ENCODE data around the gene WDFY2. TPM values are rescaled to one million over a fixed set of nuclear protein-coding genes. Genes with fewer than 3 reads are reported as not detected.

Gene WDFY2
- total and polyA plus RNA-seq, 5 experiments from 2014 or later = 3.8 to 24.8 (median 4.4) TPM

- H3K27me3 Mint-ChIP-seq = no peaks in the 10 kb centered on the region
- peaks cover 0 to 5% (median 3%) of the 10 kb centered on the region in 4 donors for H3K4me1 Mint-ChIP-seq
- H3K9me3 Mint-ChIP-seq = no peaks in the 10 kb centered on the region
- DNase-seq = no peak
- POLR2A ChIA-PET = interaction anchor here (1.3 kb wide), 1 partner anchor 16 kb away, joined by 3 read pairs; no protein-coding TSS in a partner anchor
- H3K36me3 Mint-ChIP-seq = peaks cover 0 to 8% (median 7%) of the 10 kb centered on the region in 3 donors
- ATAC-seq = peak in 1 of 2 donors; percentile 53
- peak overlapping the region in 4 of 10 donors; percentile 2 to 80 (median 47) for H3K27ac Mint-ChIP-seq
- H3K4me3 Mint-ChIP-seq = peak overlapping the region in 1 of 10 donors; percentile 41
Measured at GRCh38 chr13:51781246-51782022, 197.2 kb downstream of the WDFY2 start.

GRCh38 chr13:51782026-51782710 is 197.9 kb downstream of the WDFY2 start:
- Mint-ChIP-seq H3K4me1 (peaks cover 2 to 11% (median 4%) of the 10 kb centered on the region in 4 donors), H3K4me3 (no peak overlapping the region), H3K9me3 (no peaks in the 10 kb centered on the region), H3K27me3 (no peaks in the 10 kb centered on the region), H3K27ac (peak overlapping the region in 1 of 10 donors; percentile 77), H3K36me3 (peaks cover 0 to 12% (median 9%) of the 10 kb centered on the region in 3 donors)
- POLR2A ChIA-PET = interaction anchor here (1.3 kb wide), 1 partner anchor 17 kb away, joined by 3 read pairs; no protein-coding TSS in a partner anchor
- DNase-seq (no peak), ATAC-seq (no peak)

GRCh38 chr13:51783428-51784094 is 199.3 kb downstream of the WDFY2 start:
- DNase-seq (no peak), ATAC-seq (no peak)
- no peaks in the 10 kb centered on the region for H3K27me3 Mint-ChIP-seq
- H3K36me3 Mint-ChIP-seq = peaks cover 0 to 14% (median 10%) of the 10 kb centered on the region in 3 donors
- H3K27ac Mint-ChIP-seq = peak overlapping the region in 1 of 10 donors; percentile 18
- H3K9me3 Mint-ChIP-seq = no peaks in the 10 kb centered on the region
- POLR2A ChIA-PET = no interaction called here
- H3K4me1 Mint-ChIP-seq = peaks cover 2 to 12% (median 4%) of the 10 kb centered on the region in 4 donors
- no peak overlapping the region for H3K4me3 Mint-ChIP-seq

- DNase-seq (no peak), ATAC-seq (no peak)
- Mint-ChIP-seq H3K4me3 (no peak overlapping the region), H3K27ac (peak overlapping the region in 1 of 10 donors; percentile 1), H3K9me3 (no peaks in the 10 kb centered on the region), H3K27me3 (no peaks in the 10 kb centered on the region), H3K36me3 (peaks cover 0 to 16% (median 14%) of the 10 kb centered on the region in 3 donors), H3K4me1 (peaks cover 2 to 12% (median 5%) of the 10 kb centered on the region in 4 donors)
- POLR2A ChIA-PET = no interaction called here
Measured at GRCh38 chr13:51784097-51784496, 199.8 kb downstream of the WDFY2 start.

- H3K27ac Mint-ChIP-seq = no peak overlapping the region
- ATAC-seq = no peak
Measured at GRCh38 chr13:51785712-51786424, 201.6 kb downstream of the WDFY2 start.

GRCh38 chr13:51786425-51787265 is 202.4 kb downstream of the WDFY2 start:
- H3K9me3 Mint-ChIP-seq = no peaks in the 10 kb centered on the region
- POLR2A ChIA-PET = interaction anchor here (0.7 kb wide), 1 partner anchor 14 kb away, joined by 3 read pairs; no protein-coding TSS in a partner anchor
- DNase-seq = no peak
- no peak for ATAC-seq
- no peak overlapping the region for H3K27ac Mint-ChIP-seq
- H3K36me3 Mint-ChIP-seq = peaks cover 0 to 32% (median 23%) of the 10 kb centered on the region in 3 donors
- H3K4me1 Mint-ChIP-seq = peaks cover 2 to 12% (median 5%) of the 10 kb centered on the region in 4 donors
- no peaks in the 10 kb centered on the region for H3K27me3 Mint-ChIP-seq
- H3K4me3 Mint-ChIP-seq = no peak overlapping the region

More at GRCh38 chr13:51785712-51786424, 201.6 kb downstream of the WDFY2 start:
- H3K36me3 Mint-ChIP-seq = peaks cover 0 to 28% (median 21%) of the 10 kb centered on the region in 3 donors
- H3K4me3 Mint-ChIP-seq = no peak overlapping the region
- POLR2A ChIA-PET = interaction anchor here (0.7 kb wide), 1 partner anchor 15 kb away, joined by 3 read pairs; no protein-coding TSS in a partner anchor
- H3K9me3 Mint-ChIP-seq = no peaks in the 10 kb centered on the region
- H3K27me3 Mint-ChIP-seq = no peaks in the 10 kb centered on the region
- peaks cover 2 to 12% (median 5%) of the 10 kb centered on the region in 4 donors for H3K4me1 Mint-ChIP-seq
- DNase-seq = no peak

- Mint-ChIP-seq H3K9me3 (no peaks in the 10 kb centered on the region), H3K27me3 (no peaks in the 10 kb centered on the region), H3K4me3 (peak overlapping the region in 1 of 10 donors; percentile 26), H3K36me3 (peaks cover 0 to 61% (median 26%) of the 10 kb centered on the region in 3 donors), H3K27ac (peak overlapping the region in 4 of 10 donors; percentile 9 to 71 (median 52)), H3K4me1 (peaks cover 9 to 35% (median 21%) of the 10 kb centered on the region in 4 donors)
- peak in 1 of 2 donors; percentile 24 for ATAC-seq
- DNase-seq = no peak
- POLR2A ChIA-PET = no interaction called here
Measured at GRCh38 chr13:51793570-51794271, 209.5 kb downstream of the WDFY2 start.

- DNase-seq (no peak), ATAC-seq (no peak)
- no peak overlapping the region for H3K4me3 Mint-ChIP-seq
- no peaks in the 10 kb centered on the region for H3K9me3 Mint-ChIP-seq
- POLR2A ChIA-PET = interaction anchor here (1.0 to 9.2 kb wide), 2 partner anchors 8 to 343 kb away, joined by 4 to 106 read pairs; partner anchors contain the start of gene INTS6
- peak overlapping the region in 1 of 10 donors; percentile 20 for H3K27ac Mint-ChIP-seq
- H3K36me3 Mint-ChIP-seq = peaks cover 0 to 49% (median 19%) of the 10 kb centered on the region in 3 donors
- no peaks in the 10 kb centered on the region for H3K27me3 Mint-ChIP-seq
- H3K4me1 Mint-ChIP-seq = peaks cover 7 to 35% (median 24%) of the 10 kb centered on the region in 4 donors
Measured at GRCh38 chr13:51794964-51795363, 210.7 kb downstream of the WDFY2 start.

GRCh38 chr13:51795419-51795818 is 211.2 kb downstream of the WDFY2 start:
- H3K27ac Mint-ChIP-seq = peak overlapping the region in 3 of 10 donors; percentile 20 to 61 (median 20)
- H3K4me1 Mint-ChIP-seq = peaks cover 7 to 38% (median 25%) of the 10 kb centered on the region in 4 donors
- H3K36me3 Mint-ChIP-seq = peaks cover 0 to 46% (median 17%) of the 10 kb centered on the region in 3 donors

GRCh38 chr13:51796546-51796945 is 212.3 kb downstream of the WDFY2 start:
- Mint-ChIP-seq H3K36me3 (peaks cover 0 to 38% (median 16%) of the 10 kb centered on the region in 3 donors), H3K27me3 (no peaks in the 10 kb centered on the region), H3K4me1 (peaks cover 6 to 44% (median 28%) of the 10 kb centered on the region in 4 donors), H3K4me3 (no peak overlapping the region), H3K9me3 (no peaks in the 10 kb centered on the region), H3K27ac (peak overlapping the region in 1 of 10 donors; percentile 77)
- DNase-seq (no peak), ATAC-seq (no peak)
- POLR2A ChIA-PET = interaction anchor here (9.2 kb wide), 1 partner anchor 344 kb away, joined by 106 read pairs; the partner anchor contains the start of gene INTS6

More at GRCh38 chr13:51795419-51795818, 211.2 kb downstream of the WDFY2 start:
- ATAC-seq (no peak), DNase-seq (no peak)
- no peak overlapping the region for H3K4me3 Mint-ChIP-seq
- POLR2A ChIA-PET = interaction anchor here (1.0 to 9.2 kb wide), 2 partner anchors 8 to 343 kb away, joined by 4 to 106 read pairs; partner anchors contain the start of gene INTS6
- H3K27me3 Mint-ChIP-seq = no peaks in the 10 kb centered on the region
- no peaks in the 10 kb centered on the region for H3K9me3 Mint-ChIP-seq
